IMR-90 (cell line): ENCODE measurements around the gene GRIK1. TPM values are rescaled to one million over a fixed set of nuclear protein-coding genes. Genes with fewer than 3 reads are reported as not detected.

ENCODE experiments used
- ATAC-seq: fragments of 200-7000 bp; cut with Tn5 transposase; 2 replicates; pipeline ENCODE4 v1.9.1; 2020; ENCODE audit warnings: low read depth, mild to moderate bottlenecking, moderate library complexity
- BruUV-seq: library from RNA; stranded (reverse); fragments of 400-500 nt; replicated peaks from 2 replicates; lab custom pipeline; 2021; lab: Mats Ljungman, UMichigan
- CTCF ChIA-PET: fragments of 300-600 bp; formaldehyde crosslinking; extraction: SDS; loops from one replicate; lab custom pipeline; 2021; ENCODE audit warnings: antibody characterized with exemption; lab: Yijun Ruan, JAX
- POLR2A ChIA-PET: fragments of 300-600 bp; sonication (Branson Sonifier 250); formaldehyde crosslinking; loops from one replicate; lab custom pipeline; 2022; ENCODE audit warnings: antibody characterized with exemption; ENCODE audit not compliant: unreplicated experiment; lab: Charles Lee
- DNase-seq: peaks from one replicate; pipeline ENCODE4 v3.0.0; 2013
- H2AFZ ChIP-seq: replicated peaks from 2 replicates; pipeline ENCODE3; 2013; ENCODE audit warnings: low read length, mild to moderate bottlenecking; ENCODE audit not compliant: poor library complexity
- H2AK5ac ChIP-seq: 2 replicates; pipeline ENCODE4 v1.6.1; 2013; ENCODE audit warnings: low read depth, low read length, inconsistent platforms
- H2AK9ac ChIP-seq: replicated peaks from 2 replicates; pipeline ENCODE3; 2013; ENCODE audit warnings: mild to moderate bottlenecking, low read depth, low read length, moderate library complexity; ENCODE audit not compliant: poor library complexity
- H2BK120ac ChIP-seq: 2 replicates; pipeline ENCODE4 v1.6.1; 2013; ENCODE audit warnings: low read depth, low read length, inconsistent platforms
- H2BK15ac ChIP-seq: 3 replicates; pipeline ENCODE4 v1.6.1; 2013; ENCODE audit warnings: low read depth, low read length, inconsistent platforms
- H2BK20ac ChIP-seq: 2 replicates; pipeline ENCODE4 v1.6.1; 2013; ENCODE audit warnings: low read depth, mild to moderate bottlenecking, inconsistent platforms, low read length, moderate library complexity
- H2BK5ac ChIP-seq: 2 replicates; pipeline ENCODE4 v1.6.1; 2013; ENCODE audit warnings: mild to moderate bottlenecking, low read depth, low read length, inconsistent platforms; ENCODE audit not compliant: poor library complexity, severe bottlenecking
- H3K14ac ChIP-seq: replicated peaks from 2 replicates; pipeline ENCODE4 v1.6.1; 2013; ENCODE audit warnings: low read depth, low read length, inconsistent platforms
- H3K18ac ChIP-seq: 2 replicates; pipeline ENCODE4 v1.6.1; 2013; ENCODE audit warnings: low read depth, low read length, control low read depth
- H3K23ac ChIP-seq: 2 replicates; pipeline ENCODE4 v1.6.1; 2013; ENCODE audit warnings: low read depth, low read length, inconsistent platforms
- H3K27ac ChIP-seq: 2 replicates; pipeline ENCODE4 v1.5.1; 2013; ENCODE audit warnings: mild to moderate bottlenecking, control low read depth, low read length; ENCODE audit not compliant: insufficient read depth
- H3K27me3 ChIP-seq: 2 replicates; pipeline ENCODE4 v1.6.1; 2013; ENCODE audit warnings: low read length; ENCODE audit not compliant: control insufficient read depth, insufficient read depth
- H3K36me3 ChIP-seq: 2 replicates; pipeline ENCODE4 v1.6.1; 2013; ENCODE audit warnings: low read length, mixed read lengths; ENCODE audit not compliant: control insufficient read depth, insufficient read depth
- H3K4ac ChIP-seq: 2 replicates; pipeline ENCODE4 v1.6.1; 2013; ENCODE audit warnings: low read depth, low read length, inconsistent platforms
- H3K4me1 ChIP-seq: 2 replicates; pipeline ENCODE4 v1.6.1; 2013; ENCODE audit warnings: low read length, mixed read lengths; ENCODE audit not compliant: control insufficient read depth, insufficient read depth
- H3K4me2 ChIP-seq: 2 replicates; pipeline ENCODE4 v1.6.1; 2013; ENCODE audit warnings: low read depth, mild to moderate bottlenecking, control low read depth, low read length, moderate library complexity
- H3K4me3 ChIP-seq: 2 replicates; pipeline ENCODE4 v1.5.1; 2013; ENCODE audit warnings: low read depth, mild to moderate bottlenecking, control low read depth, low read length, moderate library complexity; ENCODE audit not compliant: insufficient read depth
- H3K56ac ChIP-seq: 2 replicates; pipeline ENCODE4 v1.6.1; 2013; ENCODE audit warnings: low read length, inconsistent platforms; ENCODE audit not compliant: insufficient read depth; ENCODE audit errors: extremely low read depth
- H3K79me1 ChIP-seq, 2 experiments: 2 replicates each; pipeline ENCODE4 v1.6.1; 2013; ENCODE audit warnings: low read length in 2 of 2, inconsistent platforms in 1 of 2, low read depth in 1 of 2
- H3K9ac ChIP-seq: 2 replicates; pipeline ENCODE4 v1.6.1; 2013; ENCODE audit warnings: low read depth, low read length, control low read depth
- H3K9me1 ChIP-seq: 2 replicates; pipeline ENCODE4 v1.6.1; 2013; ENCODE audit warnings: low read length, inconsistent platforms; ENCODE audit not compliant: insufficient read depth
- H3K9me3 ChIP-seq: 2 replicates; pipeline ENCODE4 v1.6.1; 2013; ENCODE audit warnings: low read length; ENCODE audit not compliant: control insufficient read depth, insufficient read depth
- H4K20me1 ChIP-seq: 2 replicates; pipeline ENCODE4 v1.6.1; 2013; ENCODE audit warnings: low read length, inconsistent platforms; ENCODE audit not compliant: insufficient read depth
- H4K5ac ChIP-seq: 2 replicates; pipeline ENCODE4 v1.6.1; 2013; ENCODE audit warnings: mild to moderate bottlenecking, low read depth, low read length, control low read depth
- H4K8ac ChIP-seq, 2 experiments: 2 replicates each; pipeline ENCODE4 v1.6.1; 2013; ENCODE audit warnings: low read depth in 2 of 2, low read length in 2 of 2, control low read depth in 1 of 2, inconsistent platforms in 1 of 2
- H4K91ac ChIP-seq: 2 replicates; pipeline ENCODE4 v1.6.1; 2013; ENCODE audit warnings: low read depth, low read length, inconsistent platforms; ENCODE audit not compliant: insufficient read depth
- MAFK ChIP-seq: IDR thresholded peaks from 2 replicates; pipeline ENCODE4 v1.6.1; 2012; ENCODE audit warnings: low read depth, low read length, improper control_type of control experiment
- NFE2L2 ChIP-seq: fragments of 150-350 bp; IDR thresholded peaks from 2 replicates; pipeline ENCODE4 v1.6.1; 2016; ENCODE audit warnings: low read depth, mild to moderate bottlenecking, low read length
- RCOR1 ChIP-seq: IDR thresholded peaks from 2 replicates; pipeline ENCODE4 v1.6.1; 2012; ENCODE audit warnings: mild to moderate bottlenecking, low read length, improper control_type of control experiment; ENCODE audit not compliant: insufficient replicate concordance
- USF2 ChIP-seq: fragments of 150-350 bp; IDR thresholded peaks from 2 replicates; pipeline ENCODE4 v1.6.1; 2017; ENCODE audit warnings: mild to moderate bottlenecking, antibody characterized with exemption, low read length, low read depth
- WGBS, 2 experiments: methylation state at CpG; one replicate each; pipeline versions ENCODE4 v1.1.5 to v1.1.7; 2013; ENCODE audit warnings: missing lambda C conversion rate in 2 of 2; ENCODE audit not compliant: insufficient read length in 1 of 2; ENCODE audit errors: extremely low coverage in 2 of 2; 5-methylcytosine and 5-hydroxymethylcytosine counted together
- dilution Hi-C: fragments of 300-500 bp; cut with HindIII; formaldehyde crosslinking; loops from one replicate; pipeline ENCODE4 v1.14.3; 2018; ENCODE audit warnings: low sequenced_read_pairs; ENCODE audit not compliant: unreplicated experiment
- in situ Hi-C: fragments of 300-500 bp; cut with MboI; formaldehyde crosslinking; loops from 3 replicates; pipeline ENCODE4 v1.14.3; 2019; ENCODE audit warnings: low sequenced_read_pairs, inconsistent platforms, mixed read lengths
- intact Hi-C: fragments of 100-400 bp; cut with micrococcal nuclease; formaldehyde crosslinking; loops from 2 replicates; pipeline ENCODE4 v1.10.0; 2022
- polyA plus RNA-seq, 3 experiments: library from polyadenylated mRNA; depleted of rRNA; stranded (reverse); fragments of >200 nt; gene quantifications; 2 replicates each; pipeline ENCODE4 v1.2.3, GENCODE V29; 2012; ENCODE audit warnings: low replicate concordance in 1 of 3
- total RNA-seq: library from RNA; depleted of rRNA; stranded (reverse); fragments of >200 nt; gene quantifications from 2 replicates; pipeline ENCODE4 v1.2.3, GENCODE V29; 2012

Gene GRIK1
- total and polyA plus RNA-seq, 2 of the 4 experiments (the other 2 are of a cell fraction), result not detected

- Histone ChIP-seq H3K56ac (no peak overlapping the region), H3K4ac (no peak overlapping the region), H3K27ac (no peak overlapping the region), H2BK5ac (no peak overlapping the region), H2BK20ac (no peak overlapping the region), H4K8ac (no peak overlapping the region), H2AK5ac (no peak overlapping the region), H3K79me1 (no peaks in the 10 kb centered on the region), H3K4me2 (no peak overlapping the region), H3K23ac (no peak overlapping the region), H2AFZ (no peak overlapping the region), H3K4me3 (no peak overlapping the region), H3K9me3 (no peaks in the 10 kb centered on the region), H3K27me3 (no peaks in the 10 kb centered on the region), H3K4me1 (peaks cover 3% of the 10 kb centered on the region; the same call in 1 of the 2 replicates), H3K9ac (no peak overlapping the region), H3K9me1 (peaks cover 6% of the 10 kb centered on the region; the same call in 1 of the 2 replicates), H3K36me3 (no peaks in the 10 kb centered on the region; the same call in 1 of the 2 replicates), H2BK15ac (no peak overlapping the region), H4K5ac (peak overlapping the region; percentile 7; the same call in 1 of the 2 replicates), H4K91ac (no peak overlapping the region), H4K20me1 (no peaks in the 10 kb centered on the region), H3K14ac (no peak overlapping the region), H2BK120ac (no peak overlapping the region), H3K18ac (peak overlapping the region; percentile 5; the same call in 1 of the 2 replicates), H2AK9ac (no peak overlapping the region)
- ATAC-seq, result no peak
- DNase-seq, result peak; percentile 28
- intact Hi-C loops, result loop anchor here (5.0 kb wide), 1 partner anchor 215 kb away; no protein-coding TSS in a partner anchor
- dilution Hi-C loops, result no loop called here
- TF ChIP-seq NFE2L2, result no peak
- TF ChIP-seq MAFK, result no peak
- no peak for TF ChIP-seq USF2
- no peak for TF ChIP-seq RCOR1
- WGBS, 2 experiments, result 67% methylated on average over 1 of the region's 3 CpGs; no CpG with 5 or more reads in 1 of the 2 experiments
- BruUV-seq, result no TSS peak
- CTCF ChIA-PET, result no interaction called here
- POLR2A ChIA-PET, result no interaction called here
- in situ Hi-C loops, result no loop called here
Observed at GRCh38 chr21:29506947-29507346, 432.8 kb downstream of the GRIK1 start.
